Activated CD4-positive, alpha-beta T cell treated with anti-CD3 and anti-CD28 coated beads, Interleukin-2, amount 50 U/mL, for 16 hours (primary cell): ENCODE results near the gene HHIP.
"Not testable (repeated sequence)": the region's sequence is repeated elsewhere in the genome, so short reads cannot be mapped to it uniquely, and the experiment has no call there.

Source experiments
- DNase-seq: peaks from one replicate; pipeline ENCODE4 v3.0.0-alpha.2; 2020

HHIP gene

DNA sequence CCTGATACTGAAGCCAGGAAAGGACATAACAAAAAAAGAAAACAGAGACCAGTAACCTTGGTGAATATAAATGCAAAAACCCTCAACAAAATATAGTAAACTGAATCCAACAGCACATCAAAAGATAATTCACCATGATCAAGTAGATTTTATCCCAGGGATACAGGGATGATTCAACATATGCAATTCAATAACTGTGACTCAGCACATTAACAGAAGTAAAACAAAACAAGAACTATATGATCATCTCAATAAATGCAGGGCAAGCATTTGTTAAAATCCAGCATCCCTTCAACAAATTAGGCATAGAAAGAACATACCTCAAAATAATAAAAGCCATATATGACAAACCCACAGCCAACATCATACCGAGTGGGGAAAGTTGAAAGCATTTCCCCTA, 112.0 kb downstream of the HHIP start:
- no peak for DNase-seq

DNA sequence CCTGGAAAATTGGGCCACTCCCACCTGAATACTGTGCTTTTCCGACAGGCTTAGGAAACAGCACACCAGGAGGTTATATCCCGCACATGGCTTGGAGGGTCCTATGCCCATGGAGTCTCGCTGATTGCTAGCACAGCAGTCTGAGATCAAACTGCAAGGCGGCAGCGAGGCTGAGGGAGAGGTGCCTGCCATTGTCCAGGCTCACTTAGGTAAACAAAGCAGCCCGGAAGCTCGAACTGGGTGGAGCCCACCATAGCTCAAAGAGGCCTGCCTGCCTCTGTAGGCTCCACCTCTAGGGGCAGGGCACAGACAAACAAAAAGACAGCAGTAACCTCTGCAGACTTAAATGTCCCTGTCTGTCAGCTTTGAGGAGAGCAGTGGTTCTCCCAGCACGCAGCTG, 122.9 kb downstream of the HHIP start:
- DNase-seq: not testable (repeated sequence)

DNA sequence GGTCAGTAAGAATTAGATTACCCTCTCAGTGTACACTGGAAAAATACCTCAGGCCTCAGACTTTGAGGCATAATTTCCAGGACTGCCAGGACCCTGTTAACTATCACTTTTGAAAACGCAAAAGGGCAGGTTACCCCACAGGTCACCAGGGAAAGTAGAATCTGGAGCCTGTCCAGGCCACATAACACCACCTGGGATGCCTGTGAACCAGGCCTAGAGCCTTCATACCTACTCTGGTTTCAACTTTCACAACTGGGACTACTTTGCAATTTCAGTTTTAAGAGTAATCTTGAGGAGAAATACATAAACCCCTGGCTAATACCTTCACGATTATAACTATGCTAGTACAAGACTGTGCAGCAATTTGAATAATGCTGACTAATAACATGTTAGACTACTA, 132.4 kb downstream of the HHIP start:
- DNase-seq: no peak

DNA sequence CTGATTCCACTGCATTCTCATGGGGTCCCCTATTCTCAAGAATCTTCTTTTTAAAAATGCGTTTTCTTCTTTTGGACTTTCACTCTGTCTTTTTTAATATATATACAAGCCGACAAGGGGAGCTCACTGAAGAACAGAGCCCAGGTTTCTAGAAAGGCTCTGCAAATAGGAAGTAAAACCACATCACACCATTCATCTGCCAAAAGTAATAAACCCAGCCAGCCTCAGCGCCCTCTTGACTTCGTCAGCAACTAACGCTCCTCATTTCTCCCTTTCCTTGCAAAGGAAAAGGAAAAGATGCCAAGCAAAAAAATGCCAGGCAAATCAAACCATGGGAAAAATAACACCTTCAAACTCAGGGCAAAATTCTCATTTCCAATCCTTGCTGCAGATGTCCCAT, 136.4 kb downstream of the HHIP start:
- DNase-seq: no peak

DNA sequence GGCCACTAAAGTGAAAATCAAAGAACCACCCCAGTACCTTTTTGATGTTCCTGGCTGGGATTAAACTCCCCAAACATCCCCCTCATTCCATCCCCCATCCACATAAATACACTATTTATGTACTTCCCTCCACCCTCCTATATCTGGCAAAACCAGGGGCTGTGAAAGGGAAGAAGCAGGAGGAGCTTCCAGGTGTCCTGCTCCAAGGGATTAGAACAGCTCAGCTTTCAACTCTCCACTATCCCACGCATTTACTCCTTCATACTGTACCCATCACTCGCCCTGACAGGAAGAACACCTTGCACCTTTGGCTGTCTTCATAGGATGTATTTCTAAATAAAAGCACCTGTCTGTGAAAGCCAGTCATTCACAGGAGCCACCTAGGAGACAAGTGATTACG, 140.0 kb downstream of the HHIP start:
- DNase-seq: no peak

DNA sequence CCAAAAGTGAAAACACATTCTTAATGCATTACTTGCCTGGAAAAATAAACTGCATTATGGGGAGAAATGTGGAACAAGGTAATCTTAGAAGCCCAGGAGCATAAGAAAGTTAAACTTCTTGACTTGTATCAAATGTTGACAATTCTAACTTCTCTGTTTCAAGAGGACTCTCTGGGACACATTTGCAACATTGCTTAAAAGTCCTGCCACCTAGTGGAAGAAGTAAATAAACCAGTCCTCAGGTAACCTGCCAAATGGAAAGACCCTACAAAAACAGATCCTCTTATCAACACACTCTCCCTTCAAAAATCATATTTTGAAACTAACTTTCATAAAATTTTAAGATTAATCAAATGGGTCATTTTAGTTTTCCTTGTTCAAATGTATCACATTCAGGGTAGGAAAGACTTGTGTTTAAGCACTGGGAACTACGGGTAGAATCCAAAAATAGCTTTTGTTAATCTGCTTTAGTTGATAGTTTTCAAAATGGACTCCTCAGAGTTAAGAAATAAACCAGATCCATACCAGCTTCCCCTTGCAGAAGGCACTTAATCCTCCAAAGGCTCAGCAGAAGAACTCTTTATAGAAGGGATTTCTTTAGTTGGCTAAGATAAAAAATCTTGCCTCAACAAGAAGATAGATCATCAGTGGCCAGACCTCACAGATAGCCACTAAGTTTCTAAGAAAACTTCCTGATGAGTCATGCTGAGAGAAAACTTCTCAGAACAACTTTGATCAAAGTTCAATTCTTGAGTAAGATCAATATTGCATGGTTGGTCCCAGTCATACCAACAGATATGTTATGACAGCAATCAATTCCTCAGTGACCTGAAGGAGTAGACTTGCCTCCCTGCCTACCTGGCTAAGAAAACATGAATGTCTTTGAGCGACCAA, 141.7 kb downstream of the HHIP start:
- peak; percentile 25 for DNase-seq

DNA sequence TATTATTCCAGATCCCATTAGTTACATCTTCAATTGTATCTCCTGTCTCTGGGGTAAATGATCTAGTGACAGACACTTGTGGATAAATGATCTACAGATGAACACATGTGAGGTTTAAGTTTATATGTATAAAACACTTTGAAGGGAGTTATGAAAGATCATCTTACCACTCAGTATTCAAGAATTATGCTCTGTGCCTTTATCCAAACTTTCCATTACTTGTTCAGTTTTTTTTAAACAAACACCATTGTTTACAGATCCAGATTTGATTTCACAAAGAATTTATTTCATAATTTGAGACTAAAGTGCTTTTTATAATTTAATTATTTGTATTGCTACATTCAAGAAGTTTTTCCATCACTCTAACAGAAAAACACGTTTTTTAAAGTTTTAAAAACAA, 142.5 kb downstream of the HHIP start:
- no peak for DNase-seq

DNA sequence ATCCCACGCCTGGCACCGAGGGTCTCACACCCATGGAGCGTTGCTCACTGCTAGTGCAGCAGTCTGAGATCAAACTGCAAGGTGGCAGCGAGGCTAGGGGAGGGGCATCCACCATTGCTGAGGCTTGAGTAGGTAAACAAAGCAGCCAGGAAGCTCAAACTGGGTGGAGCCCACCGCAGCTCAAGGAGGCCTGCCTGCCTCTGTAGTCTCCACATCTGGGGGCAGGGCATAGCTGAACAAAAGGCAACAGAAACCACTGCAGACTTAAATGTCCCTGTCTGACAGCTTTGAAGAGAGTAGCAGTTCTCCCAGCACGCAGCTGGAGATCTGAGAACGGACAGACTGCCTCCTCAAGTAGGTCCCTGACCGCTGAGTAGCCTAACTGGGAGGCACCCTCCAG, 146.0 kb downstream of the HHIP start:
- not testable (repeated sequence) for DNase-seq
